DOHH2 (cell line): ENCODE measurements around the gene FAM168B.

Experiments used
- EZH2phosphoT487 ChIP-seq: fragments of 200-600 bp; sonication (generic); IDR thresholded peaks from 2 replicates; pipeline ENCODE4 v1.6.1; 2017; ENCODE audit warnings: borderline replicate concordance, mild to moderate bottlenecking, antibody characterized with exemption, low read length, moderate library complexity, mixed read lengths
- TF ChIP-seq, protein P1 (sequence below): fragments of 200-600 bp; sonication (generic); IDR thresholded peaks from one replicate; pipeline ENCODE4 v1.5.1; 2014; ENCODE audit warnings: antibody characterized with exemption, mild to moderate bottlenecking, low read depth, low read length; ENCODE audit not compliant: poor library complexity, severe bottlenecking

DNA sequence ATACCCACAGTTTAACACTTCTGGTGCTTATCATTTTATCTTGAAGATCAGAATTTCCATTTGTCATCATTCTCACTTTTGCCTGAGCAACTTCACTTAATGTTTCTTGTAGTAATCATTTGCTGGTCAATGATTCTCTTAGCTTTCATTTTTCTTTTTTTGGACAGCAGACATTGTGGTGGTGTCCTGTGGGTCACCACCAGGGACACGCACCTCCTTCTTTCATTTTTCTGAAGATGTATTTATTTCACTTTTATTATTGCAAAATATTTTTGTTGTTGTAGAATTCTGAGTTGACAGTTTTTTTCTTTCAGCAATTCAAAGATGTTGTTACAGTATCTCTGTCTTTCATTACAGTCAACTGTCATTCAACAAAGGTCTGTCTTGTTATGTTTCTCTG lies 84.3 kb downstream of the FAM168B start:
- TF ChIP-seq, protein P1, sequence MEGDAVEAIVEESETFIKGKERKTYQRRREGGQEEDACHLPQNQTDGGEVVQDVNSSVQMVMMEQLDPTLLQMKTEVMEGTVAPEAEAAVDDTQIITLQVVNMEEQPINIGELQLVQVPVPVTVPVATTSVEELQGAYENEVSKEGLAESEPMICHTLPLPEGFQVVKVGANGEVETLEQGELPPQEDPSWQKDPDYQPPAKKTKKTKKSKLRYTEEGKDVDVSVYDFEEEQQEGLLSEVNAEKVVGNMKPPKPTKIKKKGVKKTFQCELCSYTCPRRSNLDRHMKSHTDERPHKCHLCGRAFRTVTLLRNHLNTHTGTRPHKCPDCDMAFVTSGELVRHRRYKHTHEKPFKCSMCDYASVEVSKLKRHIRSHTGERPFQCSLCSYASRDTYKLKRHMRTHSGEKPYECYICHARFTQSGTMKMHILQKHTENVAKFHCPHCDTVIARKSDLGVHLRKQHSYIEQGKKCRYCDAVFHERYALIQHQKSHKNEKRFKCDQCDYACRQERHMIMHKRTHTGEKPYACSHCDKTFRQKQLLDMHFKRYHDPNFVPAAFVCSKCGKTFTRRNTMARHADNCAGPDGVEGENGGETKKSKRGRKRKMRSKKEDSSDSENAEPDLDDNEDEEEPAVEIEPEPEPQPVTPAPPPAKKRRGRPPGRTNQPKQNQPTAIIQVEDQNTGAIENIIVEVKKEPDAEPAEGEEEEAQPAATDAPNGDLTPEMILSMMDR: no peak
- no peak for TF ChIP-seq EZH2phosphoT487
